Body of pancreas (tissue), 4 donors: Measurements from ENCODE around the gene PAQR8. TPM values are rescaled to one million over a fixed set of nuclear protein-coding genes. Genes with fewer than 3 reads are reported as not detected.

ENCODE experiments used
- ATAC-seq: fragments of 150-250 bp; one replicate; pipeline ENCODE4 v1.9.1; 2016
- DNase-seq, 4 donors: peaks; one replicate each; pipeline ENCODE4 v3.0.0-alpha.2; 2019
- H3K27ac ChIP-seq, 4 donors: fragments of 200-600 bp; sonication (generic); 1 replicate in 3 of 4; 2 replicates in 1 of 4; pipeline versions ENCODE4 v1.5.1 to v1.6.1; 2016 to 2019; ENCODE audit warnings: mild to moderate bottlenecking in 1 of 4, mixed read lengths in 1 of 4, moderate library complexity in 1 of 4
- H3K27me3 ChIP-seq, 2 donors: fragments of 200-600 bp; sonication (generic); one replicate each; pipeline ENCODE4 v1.6.0; 2016; ENCODE audit warnings: mild to moderate bottlenecking in 1 of 2
- H3K36me3 ChIP-seq, 2 donors: fragments of 200-600 bp; sonication (generic); replicated peaks in 1 of 2; 2 replicates each; pipeline ENCODE4 v1.5.1; 2016; ENCODE audit warnings: low read depth in 2 of 2; ENCODE audit not compliant: insufficient read depth in 1 of 2
- H3K4me1 ChIP-seq: fragments of 200-600 bp; sonication (generic); one replicate; pipeline ENCODE4 v1.6.0; 2016
- H3K4me3 ChIP-seq, 2 donors: fragments of 200-600 bp; sonication (generic); 1 replicate in 1 of 2; 2 replicates in 1 of 2; pipeline ENCODE4 v1.5.1; 2016 to 2019
- H3K9me3 ChIP-seq, 3 donors: fragments of 200-600 bp; sonication (generic); 1 replicate in 2 of 3; 2 replicates in 1 of 3; pipeline ENCODE4 v1.5.1; 2016
- POLR2A ChIP-seq, 3 donors: fragments of 450-650 bp; IDR thresholded peaks; one replicate each; pipeline ENCODE4 v1.6.1; 2016; ENCODE audit warnings: antibody characterized with exemption in 3 of 3, mild to moderate bottlenecking in 2 of 3
- WGBS, 2 donors: methylation state at CpG; one replicate each; pipeline ENCODE4 v1.1.5; 2017; 5-methylcytosine and 5-hydroxymethylcytosine counted together
- intact Hi-C: fragments of 100-400 bp; cut with DNase I; formaldehyde crosslinking; loops from one replicate; pipeline ENCODE4 v1.15.1; 2023
- total RNA-seq, 2 donors: library from RNA; depleted of rRNA; stranded (reverse); fragments of >200 nt; gene quantifications; one replicate each; pipeline ENCODE4 v1.1.0, GENCODE V29; 2016
- TF ChIP-seq, protein P1 (sequence below), 7 experiments: fragments of 450-650 bp in 4 of 7; fragments of 200-600 bp in 3 of 7; sonication (generic) in 3 of 7; IDR thresholded peaks; one replicate each; pipeline ENCODE4 v1.5.1; 2016 to 2019; ENCODE audit warnings: antibody characterized with exemption in 7 of 7

Gene PAQR8
- total RNA-seq, 2 donors from 2014 or later: 4.0 to 4.9 TPM

DNA sequence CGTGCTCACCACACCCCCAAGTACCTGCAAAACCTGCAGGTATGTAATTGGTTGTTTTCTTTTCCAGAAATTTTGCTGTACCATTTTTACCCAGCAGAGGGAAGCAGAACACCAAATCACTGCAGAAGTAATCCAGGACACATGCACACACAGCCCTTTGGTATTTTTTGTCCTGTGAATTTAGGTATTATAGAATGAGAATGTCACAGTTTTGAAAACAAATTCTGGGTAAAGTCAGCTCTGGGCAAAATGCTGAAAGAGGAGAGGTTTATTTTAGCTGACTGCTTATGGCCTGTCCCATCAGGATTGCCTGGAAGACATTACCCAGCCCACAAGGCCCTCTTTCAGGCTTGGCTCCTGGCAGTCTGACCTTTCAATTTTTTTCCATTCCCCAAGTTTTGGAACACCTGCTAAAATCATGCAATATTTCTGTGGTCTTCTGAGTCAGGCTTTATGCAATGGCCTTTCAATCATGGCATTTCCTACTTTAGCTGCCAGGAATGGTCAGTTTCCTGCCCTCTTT lies 54.7 kb downstream of the PAQR8 start:
- H3K4me1 ChIP-seq: peaks cover 15% of the 10 kb centered on the region
- TF ChIP-seq, protein P1, sequence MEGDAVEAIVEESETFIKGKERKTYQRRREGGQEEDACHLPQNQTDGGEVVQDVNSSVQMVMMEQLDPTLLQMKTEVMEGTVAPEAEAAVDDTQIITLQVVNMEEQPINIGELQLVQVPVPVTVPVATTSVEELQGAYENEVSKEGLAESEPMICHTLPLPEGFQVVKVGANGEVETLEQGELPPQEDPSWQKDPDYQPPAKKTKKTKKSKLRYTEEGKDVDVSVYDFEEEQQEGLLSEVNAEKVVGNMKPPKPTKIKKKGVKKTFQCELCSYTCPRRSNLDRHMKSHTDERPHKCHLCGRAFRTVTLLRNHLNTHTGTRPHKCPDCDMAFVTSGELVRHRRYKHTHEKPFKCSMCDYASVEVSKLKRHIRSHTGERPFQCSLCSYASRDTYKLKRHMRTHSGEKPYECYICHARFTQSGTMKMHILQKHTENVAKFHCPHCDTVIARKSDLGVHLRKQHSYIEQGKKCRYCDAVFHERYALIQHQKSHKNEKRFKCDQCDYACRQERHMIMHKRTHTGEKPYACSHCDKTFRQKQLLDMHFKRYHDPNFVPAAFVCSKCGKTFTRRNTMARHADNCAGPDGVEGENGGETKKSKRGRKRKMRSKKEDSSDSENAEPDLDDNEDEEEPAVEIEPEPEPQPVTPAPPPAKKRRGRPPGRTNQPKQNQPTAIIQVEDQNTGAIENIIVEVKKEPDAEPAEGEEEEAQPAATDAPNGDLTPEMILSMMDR (IDR thresholded peaks at IDR 0.05): peak; percentile 67 to 93 (median 84)
- TF ChIP-seq POLR2A (IDR thresholded peaks at IDR 0.05): no peak
- H3K4me3 ChIP-seq: no peak overlapping the region
- H3K27me3 ChIP-seq: no peaks in the 10 kb centered on the region
- no peaks in the 10 kb centered on the region for H3K9me3 ChIP-seq
- peak; percentile 21 to 60 (median 30) for DNase-seq
- 0% methylated on average over 1 of the region's 1 CpG for whole genome bisulfite sequencing, 2 donors
- no peak overlapping the region for H3K27ac ChIP-seq
- intact Hi-C loops: loop anchor here (10.0 kb wide), 1 partner anchor 178 kb away; no protein-coding TSS in a partner anchor
- H3K36me3 ChIP-seq: no peaks in the 10 kb centered on the region
- ATAC-seq: peak; percentile 29

DNA sequence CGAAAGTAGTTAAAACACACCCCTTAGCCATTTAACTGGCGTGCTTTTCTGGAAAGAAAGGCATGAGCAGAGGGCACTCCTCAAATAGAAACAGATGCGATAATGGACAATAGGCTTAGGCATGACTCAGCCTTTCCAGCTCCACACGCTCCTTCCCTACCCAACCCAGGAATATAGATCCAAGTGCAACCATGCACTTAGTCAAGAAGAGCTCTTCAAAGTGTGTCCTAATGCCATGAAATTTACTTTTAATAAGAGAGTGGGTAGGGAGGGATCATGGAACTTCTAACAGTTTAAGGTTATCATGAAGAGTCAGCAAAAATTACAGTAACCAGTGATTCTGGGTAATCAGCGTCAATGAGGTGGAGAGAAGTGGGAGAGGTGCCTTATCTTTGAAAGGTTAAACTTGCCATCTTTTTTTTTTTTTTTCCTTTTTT lies 55.7 kb downstream of the PAQR8 start:
- Histone ChIP-seq H3K36me3 (no peaks in the 10 kb centered on the region), H3K4me3 (no peak overlapping the region), H3K9me3 (no peaks in the 10 kb centered on the region), H3K27ac (no peak overlapping the region), H3K27me3 (no peaks in the 10 kb centered on the region), H3K4me1 (peaks cover 15% of the 10 kb centered on the region)
- ATAC-seq: no peak
- 77 to 87% methylated on average over 5 of the region's 5 CpGs for WGBS, 2 donors
- TF ChIP-seq POLR2A (IDR thresholded peaks at IDR 0.05): no peak
- intact Hi-C loops: loop anchor here (10.0 kb wide), 1 partner anchor 177 kb away; no protein-coding TSS in a partner anchor
- DNase-seq: no peak

- H3K9me3 ChIP-seq: no peaks in the 10 kb centered on the region
- H3K27me3 ChIP-seq: no peaks in the 10 kb centered on the region
- peaks cover 15% of the 10 kb centered on the region for H3K4me1 ChIP-seq
- TF ChIP-seq, protein P1 (IDR thresholded peaks at IDR 0.05): no peak
- no peak for TF ChIP-seq POLR2A (IDR thresholded peaks at IDR 0.05)
- no peak overlapping the region for H3K27ac ChIP-seq
- no peaks in the 10 kb centered on the region for H3K36me3 ChIP-seq
- intact Hi-C loops: loop anchor here (10.0 kb wide), 1 partner anchor 176 kb away; no protein-coding TSS in a partner anchor
- no peak overlapping the region for H3K4me3 ChIP-seq
- ATAC-seq (no peak), DNase-seq (no peak)
- WGBS, 2 donors: 69 to 78% methylated on average over 2 of the region's 2 CpGs
These were observed 56.7 kb downstream of the PAQR8 start for GRCh38 chr6:52418606-52419005.

- Histone ChIP-seq H3K9me3 (no peaks in the 10 kb centered on the region), H3K4me3 (peak within 1 kb of the TSS; percentile 18 to 45), H3K4me1 (peaks cover 15% of the 10 kb centered on the region), H3K27me3 (no peaks in the 10 kb centered on the region), H3K36me3 (no peaks in the 10 kb centered on the region), H3K27ac (peak within 1 kb of the TSS; percentile 44 to 80 (median 73))
- WGBS, 2 donors: 0 to 1% methylated on average over 32 to 56 of the region's 57 CpGs
- ATAC-seq (peak; percentile 99), DNase-seq (peak; percentile 99 to 100 (median 100))
- TF ChIP-seq, protein P1 (IDR thresholded peaks at IDR 0.05): no peak
- peak; percentile 46 to 82 (median 78) for TF ChIP-seq POLR2A (IDR thresholded peaks at IDR 0.05)
- intact Hi-C loops: loop anchor here (10.0 kb wide), 1 partner anchor 175 kb away; no protein-coding TSS in a partner anchor
These were observed 58.1 kb downstream of the PAQR8 start, which contains the start of gene EFHC1 for GRCh38 chr6:52419809-52420667. EFHC1 (plus strand) TSS chr6:52420342; CDS start chr6:52420411, 69 bp downstream.
